Activated T-cell treated with anti-CD3 and anti-CD28 coated beads, Interleukin-2, amount 50 U/mL, for 4 hours (primary cell): Measurements from ENCODE around the gene NAPEPLD. TPM values are rescaled to one million over a fixed set of nuclear protein-coding genes. Genes with fewer than 3 reads are reported as not detected.
A peak's percentile ranks its signal among the peaks of the same experiment; 100 is the strongest.
"Not testable (repeated sequence)": the region's sequence is repeated elsewhere in the genome, so short reads cannot be mapped to it uniquely, and the experiment has no call there.

Experiments used
- ATAC-seq, 2 donors: fragments of 200-7000 bp; cut with Tn5 transposase; one replicate each; pipeline ENCODE4 v1.10.0; 2021
- DNase-seq: peaks from one replicate; pipeline ENCODE4 v3.0.0-alpha.2; 2020
- H3K27me3 Mint-ChIP-seq: one replicate; pipeline ENCODE4 v1.8.0; 2021; ENCODE audit warnings: low read depth, mixed read lengths
- H3K36me3 Mint-ChIP-seq: one replicate; pipeline ENCODE4 v1.8.0; 2022; ENCODE audit warnings: mixed read lengths; ENCODE audit not compliant: insufficient read depth
- H3K4me1 Mint-ChIP-seq: one replicate; pipeline ENCODE4 v1.8.0; 2021; ENCODE audit warnings: low read depth, mixed read lengths
- H3K4me3 Mint-ChIP-seq: one replicate; pipeline ENCODE4 v1.8.0; 2021; ENCODE audit warnings: mild to moderate bottlenecking, moderate library complexity, mixed read lengths
- H3K9me3 Mint-ChIP-seq: one replicate; pipeline ENCODE4 v1.8.0; 2021; ENCODE audit warnings: mixed read lengths
- total RNA-seq, 3 donors: library from RNA; stranded (reverse); gene quantifications; one replicate each; pipeline ENCODE4 v1.2.1, GENCODE V29; 2021

NAPEPLD gene
- total RNA-seq, 3 donors from 2014 or later, result 4.7 to 8.0 (median 5.5) TPM

DNA sequence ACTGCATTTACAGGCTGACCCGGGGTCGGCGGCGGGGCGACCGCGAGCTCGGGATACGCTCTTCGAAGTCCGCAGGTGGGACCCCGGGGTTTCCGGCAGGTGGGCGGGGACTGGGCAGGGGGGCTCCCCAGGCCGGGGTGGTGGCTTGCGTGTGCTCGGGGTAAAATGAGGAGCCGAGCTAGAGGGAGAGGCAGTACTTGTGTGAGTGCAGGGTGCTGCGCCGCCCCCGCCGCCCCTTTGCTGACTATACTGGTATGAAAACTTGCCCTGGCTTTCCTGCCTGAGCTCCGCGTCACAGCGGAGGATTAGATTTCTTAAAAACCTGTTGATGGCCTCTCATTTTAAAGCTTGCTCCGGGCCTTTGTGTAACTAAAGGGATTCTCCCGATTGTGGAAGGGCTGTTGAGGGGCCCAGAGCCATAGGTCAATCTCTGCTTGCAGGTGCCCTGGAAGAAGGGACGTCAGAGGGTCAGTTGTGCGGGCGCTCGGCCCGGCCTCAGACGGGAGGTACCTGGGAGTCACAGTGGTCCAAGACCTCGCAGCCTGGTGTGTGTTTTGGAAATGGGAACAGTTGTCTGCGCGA, 73.5 kb downstream of the NAPEPLD start:
- Mint-ChIP-seq H3K27me3 (no peaks in the 10 kb centered on the region), H3K9me3 (no peaks in the 10 kb centered on the region), H3K36me3 (peaks cover 9% of the 10 kb centered on the region), H3K4me3 (peak overlapping the region; percentile 98), H3K4me1 (peaks cover 35% of the 10 kb centered on the region)
- peak; percentile 78 to 80 for ATAC-seq
- peak; percentile 78 for DNase-seq

DNA sequence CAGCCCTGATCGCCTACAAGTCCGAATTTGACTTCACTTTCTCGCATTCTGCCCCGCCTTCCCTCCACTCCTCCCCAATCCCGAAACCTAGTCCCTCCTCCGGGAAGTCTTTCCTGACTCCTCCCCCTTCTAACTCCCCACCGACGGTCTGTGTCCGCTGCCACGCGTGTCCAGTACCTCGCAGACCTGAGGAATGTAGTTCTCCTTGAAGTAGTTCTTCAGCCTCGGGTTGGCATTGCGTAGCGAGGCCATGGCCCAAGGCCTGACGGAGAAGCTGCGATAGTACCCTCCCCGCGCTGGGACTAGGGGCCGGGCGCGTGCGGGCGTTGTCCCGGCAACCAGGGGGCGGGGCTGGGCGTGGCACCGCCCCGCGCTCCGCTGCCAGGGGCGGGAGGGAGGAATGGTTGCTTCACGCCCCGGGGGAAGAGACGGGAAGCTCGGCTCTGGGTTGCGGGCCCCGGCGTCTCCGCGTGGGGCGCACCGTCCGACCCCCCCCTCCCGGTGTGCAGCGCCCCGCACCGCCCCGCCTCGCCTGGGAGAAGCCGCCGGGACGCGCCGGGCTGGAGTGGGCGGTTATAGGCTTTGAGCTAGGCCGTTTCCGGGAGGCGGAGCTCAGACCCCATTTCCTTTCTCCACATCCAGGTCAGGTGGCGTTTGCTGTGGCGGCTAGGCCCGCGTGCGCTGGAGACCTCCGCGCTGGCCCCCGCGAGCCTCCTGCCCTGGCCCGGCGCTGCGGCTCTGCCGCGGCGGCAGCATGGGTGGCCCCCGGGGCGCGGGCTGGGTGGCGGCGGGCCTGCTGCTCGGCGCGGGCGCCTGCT, 74.2 kb downstream of the NAPEPLD start, which contains the start of the genes ARMC10 and FBXL13:
ARMC10 (plus strand) TSS at position 622 of the 818 bp plus-strand sequence; CDS start at position 755, 133 bp downstream.
FBXL13 (minus strand) TSS at position 278 of the 818 bp plus-strand sequence.
- DNase-seq (peak; percentile 89), ATAC-seq (peak; percentile 86 to 87)
- Mint-ChIP-seq H3K27me3 (no peaks in the 10 kb centered on the region), H3K9me3 (no peaks in the 10 kb centered on the region), H3K36me3 (peaks cover 7% of the 10 kb centered on the region), H3K4me3 (peak within 1 kb of the TSS; percentile 98), H3K4me1 (peaks cover 33% of the 10 kb centered on the region)

DNA sequence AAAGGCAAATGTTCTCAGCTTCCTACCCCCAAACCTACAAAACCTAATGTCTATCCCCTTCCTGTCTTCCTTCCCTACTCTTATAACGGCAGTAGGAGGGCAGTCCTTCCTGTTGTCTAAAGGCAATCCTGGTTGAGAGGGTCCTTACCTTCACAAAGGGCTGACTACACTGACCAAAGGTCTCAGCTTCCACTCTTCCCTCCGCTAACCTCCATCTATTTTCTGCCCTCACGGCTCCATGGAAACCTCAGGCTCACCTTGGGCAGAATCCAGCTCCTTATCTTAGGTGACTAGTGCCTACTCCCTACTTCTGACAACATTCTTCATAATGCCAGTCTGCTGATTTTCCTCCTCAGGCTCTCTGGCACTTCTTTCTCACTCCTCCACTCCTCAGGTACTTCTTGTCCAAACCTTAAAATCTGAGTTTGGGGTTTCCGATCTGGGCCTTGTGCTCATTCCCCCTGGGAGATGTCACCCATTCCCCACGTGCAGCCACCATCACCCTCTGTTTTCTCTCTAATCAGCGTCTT, 74.8 kb downstream of the NAPEPLD start:
- DNase-seq (no peak), ATAC-seq (no peak)
- peaks cover 32% of the 10 kb centered on the region for H3K4me1 Mint-ChIP-seq
- peaks cover 7% of the 10 kb centered on the region for H3K36me3 Mint-ChIP-seq
- H3K27me3 Mint-ChIP-seq, result no peaks in the 10 kb centered on the region
- H3K4me3 Mint-ChIP-seq, result peak overlapping the region; percentile 94
- H3K9me3 Mint-ChIP-seq, result no peaks in the 10 kb centered on the region

DNA sequence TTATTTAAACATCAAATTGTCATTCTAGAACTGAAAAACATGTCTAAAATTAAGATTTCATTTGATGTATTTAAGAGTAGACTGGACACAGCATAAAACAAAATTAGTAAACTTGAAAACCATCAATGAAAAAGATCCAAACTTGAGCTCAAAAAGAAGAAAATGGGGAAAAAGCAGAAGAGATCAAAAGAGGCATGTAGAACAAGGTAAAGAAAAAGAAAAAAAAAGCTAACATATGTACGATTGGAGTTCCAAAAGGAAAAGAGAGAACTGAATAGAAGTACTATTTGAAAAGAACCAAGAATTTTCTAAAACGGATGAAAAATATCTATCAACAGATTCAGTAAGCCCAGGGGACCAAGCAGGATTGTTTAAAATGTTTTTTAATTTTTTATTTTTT, 77.9 kb downstream of the NAPEPLD start:
- Mint-ChIP-seq H3K4me3 (no peak overlapping the region), H3K27me3 (no peaks in the 10 kb centered on the region), H3K4me1 (peaks cover 17% of the 10 kb centered on the region), H3K9me3 (no peaks in the 10 kb centered on the region), H3K36me3 (no peaks in the 10 kb centered on the region)
- DNase-seq (no peak), ATAC-seq (no peak)

DNA sequence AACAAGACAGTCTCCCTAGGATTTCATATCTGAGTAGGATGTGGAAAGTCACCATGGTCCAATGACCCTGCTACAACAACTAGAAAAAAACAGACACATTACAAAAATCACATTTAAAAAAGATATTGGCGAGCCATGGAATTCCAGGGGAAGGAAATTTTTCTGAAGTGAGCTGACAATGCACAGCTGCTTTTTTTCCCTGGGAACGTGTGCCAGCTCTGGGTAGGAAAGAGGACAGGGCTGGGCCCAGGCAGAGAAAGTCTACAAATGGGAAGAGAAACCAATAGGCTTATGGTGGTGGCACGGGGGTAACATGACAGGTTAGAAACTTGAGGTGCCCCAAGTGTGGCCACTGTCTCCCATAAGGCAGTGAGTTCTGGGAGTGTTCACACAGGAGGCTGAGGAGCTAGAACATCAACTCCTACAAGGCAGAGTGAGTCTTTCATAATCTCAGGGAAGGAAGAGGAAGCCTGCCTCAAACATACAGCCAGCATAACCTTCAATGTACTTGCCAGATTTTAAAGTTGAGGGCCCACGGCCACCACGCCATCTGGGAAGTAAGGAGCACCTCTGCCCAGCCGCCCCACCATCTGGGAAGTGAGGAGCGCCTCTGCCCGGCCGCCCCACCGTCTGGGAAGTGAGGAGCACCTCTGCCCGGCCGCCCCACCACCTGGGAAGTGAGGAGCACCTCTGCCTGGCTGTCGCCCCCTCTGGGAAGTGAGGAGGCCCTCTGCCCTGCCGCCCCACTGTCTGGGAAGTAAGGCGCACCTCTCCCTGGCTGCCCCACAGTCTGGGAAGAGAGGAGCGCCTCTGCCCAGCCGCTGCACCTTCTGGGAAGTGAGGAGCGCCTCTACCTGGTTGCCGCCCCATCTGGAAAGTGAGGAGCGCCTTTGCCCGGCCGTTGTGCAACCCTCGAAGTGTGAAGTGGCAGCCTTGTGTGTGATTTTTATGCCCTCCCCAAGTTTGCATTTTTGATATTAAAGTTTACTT, 80.2 kb downstream of the NAPEPLD start:
- no peaks in the 10 kb centered on the region for H3K36me3 Mint-ChIP-seq
- DNase-seq, result no peak
- no peak for ATAC-seq
- peaks cover 1% of the 10 kb centered on the region for H3K4me1 Mint-ChIP-seq
- H3K9me3 Mint-ChIP-seq, result no peaks in the 10 kb centered on the region
- no peak overlapping the region for H3K4me3 Mint-ChIP-seq
- no peaks in the 10 kb centered on the region for H3K27me3 Mint-ChIP-seq

DNA sequence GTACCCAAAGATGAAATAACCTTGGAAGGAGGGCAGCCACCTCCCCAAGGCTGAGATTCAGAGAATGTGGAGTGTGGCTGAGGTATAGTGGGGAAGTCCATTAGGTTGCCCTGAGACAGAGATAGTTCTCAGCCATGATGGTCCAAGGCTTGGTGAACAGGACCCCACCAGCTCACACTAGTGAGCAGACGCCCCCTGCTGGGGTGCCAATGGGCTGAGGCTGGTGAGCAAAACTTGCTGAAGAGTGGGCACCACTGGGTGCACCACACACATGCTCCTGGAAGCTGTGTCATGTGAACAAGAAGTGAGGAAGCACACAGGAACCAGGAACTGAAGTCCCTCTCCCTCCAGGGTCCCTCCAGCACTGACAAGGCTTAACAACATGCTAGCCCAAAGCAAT, 83.2 kb downstream of the NAPEPLD start:
- no peaks in the 10 kb centered on the region for H3K4me1 Mint-ChIP-seq
- H3K27me3 Mint-ChIP-seq, result no peaks in the 10 kb centered on the region
- H3K4me3 Mint-ChIP-seq, result no peak overlapping the region
- ATAC-seq (peak in 1 of 2 donors; percentile 46), DNase-seq (peak; percentile 30)
- no peaks in the 10 kb centered on the region for H3K9me3 Mint-ChIP-seq
- H3K36me3 Mint-ChIP-seq, result no peaks in the 10 kb centered on the region

DNA sequence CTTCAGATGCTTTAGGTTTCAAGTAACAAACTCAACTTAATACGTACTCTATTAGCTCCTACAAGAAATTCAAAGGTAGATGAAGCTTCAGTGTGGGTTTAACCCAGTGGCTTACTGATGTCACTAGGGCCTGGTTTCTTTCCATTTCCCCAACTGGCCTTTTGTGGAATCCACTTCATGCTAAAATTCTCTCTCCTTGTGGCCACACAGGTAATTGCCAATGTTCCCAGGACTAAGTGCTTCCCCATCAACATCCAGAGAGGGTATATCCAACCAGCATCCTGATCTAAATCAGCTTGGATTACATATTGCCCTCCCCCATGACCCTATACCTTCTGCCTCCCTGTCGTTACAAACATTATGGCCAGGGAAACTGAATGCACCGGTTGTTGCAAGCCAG, 85.0 kb downstream of the NAPEPLD start:
- no peak for ATAC-seq
- Mint-ChIP-seq H3K4me3 (no peak overlapping the region), H3K9me3 (no peaks in the 10 kb centered on the region), H3K27me3 (no peaks in the 10 kb centered on the region), H3K36me3 (no peaks in the 10 kb centered on the region), H3K4me1 (no peaks in the 10 kb centered on the region)
- no peak for DNase-seq

DNA sequence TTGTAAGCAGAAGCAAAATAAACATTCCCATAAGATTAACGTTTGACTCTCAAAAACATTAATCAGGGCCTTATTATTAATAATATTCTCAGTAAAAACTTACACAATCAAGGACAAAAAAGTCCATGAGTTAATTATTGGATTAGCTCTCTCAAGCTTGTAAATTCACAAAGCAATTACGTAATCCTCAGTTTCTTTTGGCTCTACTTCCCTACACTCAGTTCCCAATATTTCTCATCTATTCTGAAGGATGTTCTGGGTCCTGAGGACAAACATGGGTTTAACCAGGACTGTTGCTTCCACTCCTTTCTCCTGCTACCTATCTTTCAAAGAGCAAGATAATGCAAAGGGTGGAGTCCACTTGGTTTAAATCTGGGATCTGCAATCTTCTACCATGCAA, 89.4 kb downstream of the NAPEPLD start:
- ATAC-seq, result no peak
- H3K4me1 Mint-ChIP-seq, result no peaks in the 10 kb centered on the region
- no peak overlapping the region for H3K4me3 Mint-ChIP-seq
- no peak for DNase-seq
- H3K36me3 Mint-ChIP-seq, result no peaks in the 10 kb centered on the region
- no peaks in the 10 kb centered on the region for H3K27me3 Mint-ChIP-seq
- H3K9me3 Mint-ChIP-seq, result no peaks in the 10 kb centered on the region

DNA sequence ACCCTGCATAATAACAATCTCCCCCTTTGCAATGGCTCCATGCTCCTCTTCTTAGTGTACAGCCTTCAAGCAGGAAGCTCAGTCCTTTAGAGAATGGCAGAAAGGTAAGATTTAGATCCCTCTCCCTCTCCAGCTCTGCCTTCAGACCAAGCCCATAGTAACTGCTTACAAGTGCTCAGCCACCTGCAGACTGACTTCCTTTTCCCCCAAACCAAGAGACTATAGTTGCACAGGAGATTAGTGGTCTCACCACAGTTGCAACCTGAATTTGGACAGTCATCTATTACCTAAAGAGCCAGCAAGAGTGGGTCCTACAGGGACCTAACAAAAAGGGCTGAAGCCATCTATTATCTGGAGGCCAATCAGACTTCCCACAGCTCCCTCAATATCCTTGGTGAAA, 90.8 kb downstream of the NAPEPLD start:
- no peaks in the 10 kb centered on the region for H3K27me3 Mint-ChIP-seq
- no peak for DNase-seq
- no peaks in the 10 kb centered on the region for H3K9me3 Mint-ChIP-seq
- no peak overlapping the region for H3K4me3 Mint-ChIP-seq
- ATAC-seq, result no peak
- H3K36me3 Mint-ChIP-seq, result no peaks in the 10 kb centered on the region
- no peaks in the 10 kb centered on the region for H3K4me1 Mint-ChIP-seq

DNA sequence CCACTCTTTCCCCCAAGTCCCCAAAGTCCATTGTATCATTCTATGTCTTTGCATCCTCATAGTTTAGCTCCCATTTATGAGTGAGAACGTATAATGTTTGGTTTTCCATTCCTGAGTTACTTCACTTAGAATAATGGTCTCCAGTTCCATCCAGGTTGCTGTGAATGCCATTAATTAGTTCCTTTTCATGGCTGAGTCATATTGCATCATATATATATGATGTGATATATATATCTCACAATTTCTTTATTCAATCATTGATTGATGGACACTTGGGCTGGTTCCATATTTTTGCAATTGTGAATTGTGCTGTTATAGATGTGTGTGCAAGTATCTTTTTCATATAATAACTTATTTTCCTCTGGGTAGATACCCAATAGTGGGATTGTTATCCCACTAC, 92.9 kb downstream of the NAPEPLD start:
- not testable (repeated sequence) for H3K9me3 Mint-ChIP-seq, DNase-seq, H3K4me1 Mint-ChIP-seq, H3K4me3 Mint-ChIP-seq, H3K36me3 Mint-ChIP-seq, ATAC-seq, H3K27me3 Mint-ChIP-seq

DNA sequence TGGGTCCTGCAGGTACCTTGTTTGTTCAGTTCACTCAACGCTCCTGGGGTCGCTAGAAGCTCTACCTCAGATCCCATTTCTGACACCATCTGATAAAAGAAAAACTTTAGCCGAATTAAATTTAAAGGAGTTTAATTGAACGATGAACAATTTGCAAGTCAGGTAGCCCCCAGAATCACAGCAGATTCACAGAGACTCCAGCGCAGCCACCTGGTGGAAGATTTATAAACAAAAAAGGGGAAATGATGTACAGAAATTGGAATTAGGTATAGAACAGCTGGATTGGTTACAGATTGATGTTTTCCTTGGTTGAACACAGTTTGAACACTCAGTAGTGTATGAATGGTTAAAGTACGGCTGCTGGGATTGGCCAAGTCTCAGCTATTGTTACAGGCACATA, 97.4 kb downstream of the NAPEPLD start:
- DNase-seq, result no peak
- no peak for ATAC-seq
- Mint-ChIP-seq H3K27me3 (no peaks in the 10 kb centered on the region), H3K4me3 (no peak overlapping the region), H3K4me1 (no peaks in the 10 kb centered on the region), H3K36me3 (peaks cover 4% of the 10 kb centered on the region), H3K9me3 (peaks cover 7% of the 10 kb centered on the region)
